ENCODE results near the gene MICAL1. TPM values are rescaled to one million over a fixed set of nuclear protein-coding genes. Genes with fewer than 3 reads are reported as not detected.

Gene MICAL1
- total and polyA plus RNA-seq, 8 donors = 13.8 to 205 (median 38.5) TPM

DNA sequence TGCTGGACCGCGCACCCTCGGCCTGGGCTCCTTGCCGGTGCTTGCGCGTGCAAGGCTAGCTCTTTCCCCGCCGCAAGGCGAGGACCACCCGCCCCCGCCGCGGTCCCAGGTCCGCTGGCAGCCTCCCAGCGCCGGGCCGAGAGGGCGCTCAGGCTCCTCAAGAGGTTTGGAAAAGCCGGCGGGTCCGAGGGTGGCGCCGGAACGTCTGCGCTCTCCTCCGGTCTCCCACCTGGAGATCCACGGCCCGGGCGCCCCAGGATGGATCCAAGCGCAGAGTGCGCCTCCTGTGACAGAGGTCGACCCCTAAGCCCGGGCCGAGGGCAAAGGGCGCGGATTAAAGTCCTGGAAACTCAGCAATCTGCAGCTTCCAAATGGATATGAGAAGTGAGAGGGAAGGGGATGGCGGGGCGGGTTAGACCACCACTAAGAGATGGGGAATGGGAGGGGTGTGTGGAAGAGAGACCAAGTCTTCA, 575 bp upstream of the MICAL1 start:
- peak in 1 of 2 donors; percentile 44 for DNase-seq
- H3K9me3 ChIP-seq = no peaks in the 10 kb centered on the region
- peaks cover 10 to 23% (median 20%) of the 10 kb centered on the region in 4 donors for H3K36me3 ChIP-seq
- intact Hi-C loops (cut with DNase I; ENCODE audit: low total_unique reads) = no loop called here
- H3K4me1 ChIP-seq = peaks cover 37 to 76% (median 41%) of the 10 kb centered on the region in 4 donors
- H3K27me3 ChIP-seq = no peaks in the 10 kb centered on the region
- 6 to 15% (median 9%) methylated on average over 23 to 38 of the region's 38 CpGs for WGBS, 5 donors
- TF ChIP-seq POLR2A (IDR thresholded peaks at IDR 0.05) (no peak), POLR2AphosphoS5 (IDR thresholded peaks at IDR 0.05) (peak in 1 of 3 donors; percentile 10)
- peak overlapping the region; percentile 65 to 71 (median 66) for H3K4me3 ChIP-seq
- H3K27ac ChIP-seq = peak overlapping the region; percentile 85 to 92 (median 88)

DNA sequence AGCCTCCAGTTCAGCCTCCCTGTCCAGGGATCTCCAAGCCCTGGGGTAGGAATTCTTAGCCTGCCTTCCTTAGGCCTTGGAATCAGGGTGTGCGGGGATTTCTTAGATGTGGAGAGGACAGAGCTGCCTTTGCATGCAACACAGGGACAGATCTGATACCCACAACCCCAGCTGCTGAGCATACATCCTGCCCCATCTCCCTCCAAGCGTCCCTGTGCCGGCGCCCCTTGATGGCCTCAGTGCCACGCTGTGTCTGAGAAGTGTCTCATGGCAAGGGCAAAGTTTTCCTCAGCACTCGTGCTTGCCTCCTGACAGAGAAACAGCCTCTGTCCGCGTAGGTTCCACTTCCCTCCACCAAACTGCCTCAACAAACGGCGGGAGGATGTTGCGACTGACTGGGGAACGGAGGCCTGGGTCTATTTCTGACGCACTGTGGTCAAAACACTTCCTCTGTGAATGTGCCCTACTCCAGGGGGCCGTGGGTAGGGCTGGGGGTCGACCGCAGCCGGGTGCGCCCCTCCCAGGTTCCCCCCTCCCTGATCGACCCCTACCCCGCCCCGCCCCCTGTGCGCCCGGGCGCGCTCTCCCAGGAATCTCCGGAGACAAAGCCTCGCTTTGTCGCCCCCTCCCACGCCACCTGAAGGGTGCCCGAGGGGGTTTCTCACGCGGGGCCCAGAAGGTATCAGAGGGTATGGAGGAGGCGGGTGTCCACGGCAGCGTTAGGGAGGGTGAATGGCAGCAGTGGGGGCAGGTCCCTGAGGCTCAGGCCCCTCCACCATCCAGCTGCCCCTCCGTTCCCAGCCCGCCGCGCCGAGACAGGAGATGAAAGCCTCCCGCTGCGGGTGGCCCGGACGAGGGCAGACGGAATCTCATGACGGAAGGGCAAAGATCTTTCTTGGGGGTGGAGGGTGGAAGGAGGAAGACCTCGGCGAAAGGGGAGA, 806 bp downstream of the MICAL1 start:
- Histone ChIP-seq H3K36me3 (peaks cover 10 to 23% (median 16%) of the 10 kb centered on the region in 4 donors), H3K4me1 (peaks cover 30 to 65% (median 37%) of the 10 kb centered on the region in 4 donors), H3K4me3 (peak overlapping the region; percentile 65 to 71 (median 66)), H3K9me3 (no peaks in the 10 kb centered on the region), H3K27me3 (no peaks in the 10 kb centered on the region), H3K27ac (peak overlapping the region; percentile 82 to 89 (median 86))
- intact Hi-C loops (cut with DNase I; ENCODE audit: low total_unique reads) = no loop called here
- DNase-seq = peak; percentile 58 to 82
- no peak for TF ChIP-seq POLR2A (IDR thresholded peaks at IDR 0.05)
- peak in 2 of 3 donors; percentile 34 to 62 for TF ChIP-seq POLR2AphosphoS5 (IDR thresholded peaks at IDR 0.05)
- TF ChIP-seq EP300 (IDR thresholded peaks at IDR 0.05) = no peak
- TF ChIP-seq, protein P1, sequence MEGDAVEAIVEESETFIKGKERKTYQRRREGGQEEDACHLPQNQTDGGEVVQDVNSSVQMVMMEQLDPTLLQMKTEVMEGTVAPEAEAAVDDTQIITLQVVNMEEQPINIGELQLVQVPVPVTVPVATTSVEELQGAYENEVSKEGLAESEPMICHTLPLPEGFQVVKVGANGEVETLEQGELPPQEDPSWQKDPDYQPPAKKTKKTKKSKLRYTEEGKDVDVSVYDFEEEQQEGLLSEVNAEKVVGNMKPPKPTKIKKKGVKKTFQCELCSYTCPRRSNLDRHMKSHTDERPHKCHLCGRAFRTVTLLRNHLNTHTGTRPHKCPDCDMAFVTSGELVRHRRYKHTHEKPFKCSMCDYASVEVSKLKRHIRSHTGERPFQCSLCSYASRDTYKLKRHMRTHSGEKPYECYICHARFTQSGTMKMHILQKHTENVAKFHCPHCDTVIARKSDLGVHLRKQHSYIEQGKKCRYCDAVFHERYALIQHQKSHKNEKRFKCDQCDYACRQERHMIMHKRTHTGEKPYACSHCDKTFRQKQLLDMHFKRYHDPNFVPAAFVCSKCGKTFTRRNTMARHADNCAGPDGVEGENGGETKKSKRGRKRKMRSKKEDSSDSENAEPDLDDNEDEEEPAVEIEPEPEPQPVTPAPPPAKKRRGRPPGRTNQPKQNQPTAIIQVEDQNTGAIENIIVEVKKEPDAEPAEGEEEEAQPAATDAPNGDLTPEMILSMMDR (IDR thresholded peaks at IDR 0.05) = no peak
- WGBS, 5 donors = 6 to 12% (median 9%) methylated on average over 39 to 48 of the region's 48 CpGs

DNA sequence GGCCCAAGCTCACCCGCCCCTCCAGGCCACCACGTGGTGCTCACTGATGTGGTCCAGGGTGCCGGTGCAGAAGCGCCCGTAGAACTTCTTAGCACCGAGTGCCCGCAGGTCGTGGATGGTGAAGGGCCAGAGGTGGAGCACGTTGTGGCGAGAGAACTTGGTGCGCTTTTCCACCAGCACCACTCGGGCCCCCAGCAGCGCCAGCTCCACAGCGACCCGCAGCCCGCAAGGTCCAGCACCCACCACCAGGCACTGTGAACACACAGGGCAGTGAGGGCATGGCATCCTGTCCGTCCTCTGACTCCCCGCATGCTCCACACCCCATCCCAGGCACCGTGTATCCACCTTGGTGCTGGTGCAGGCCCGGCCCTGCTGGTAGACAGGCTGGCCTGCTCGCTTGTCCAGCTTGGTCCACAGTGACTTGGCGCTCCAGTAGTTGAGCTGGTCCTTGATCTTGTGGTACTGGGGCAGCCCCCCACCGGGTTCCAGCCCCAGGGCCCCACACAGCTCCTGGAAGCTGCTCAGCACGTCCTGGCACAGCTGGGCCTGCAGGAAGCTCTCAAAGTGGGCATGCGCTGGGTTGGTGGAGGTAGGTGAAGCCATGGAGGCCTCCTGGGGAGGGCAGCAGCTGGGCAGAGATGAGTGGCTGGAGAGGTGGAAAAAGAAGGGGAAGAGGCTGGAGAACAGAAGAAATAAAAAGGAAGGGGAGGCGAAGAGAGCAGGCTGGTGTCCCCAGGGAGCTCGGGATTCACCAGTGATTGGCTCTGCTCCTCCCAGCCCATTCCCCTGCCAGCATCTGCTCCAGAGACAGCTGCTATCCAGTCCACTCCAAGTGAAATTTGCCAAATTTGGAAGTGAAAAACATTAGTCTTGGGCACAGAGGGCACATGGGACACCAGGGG, 1.7 kb downstream of the MICAL1 start:
- Histone ChIP-seq H3K36me3 (peaks cover 10 to 24% (median 16%) of the 10 kb centered on the region in 4 donors), H3K4me3 (peak overlapping the region in 3 of 4 donors; percentile 65 to 71 (median 65)), H3K9me3 (no peaks in the 10 kb centered on the region), H3K27ac (peak overlapping the region in 4 of 5 donors; percentile 85 to 89 (median 87)), H3K27me3 (no peaks in the 10 kb centered on the region), H3K4me1 (peaks cover 30 to 57% (median 37%) of the 10 kb centered on the region in 4 donors)
- intact Hi-C loops (cut with DNase I; ENCODE audit: low total_unique reads) = no loop called here
- 87 to 94% (median 92%) methylated on average over 14 to 27 of the region's 27 CpGs for WGBS, 5 donors
- TF ChIP-seq EP300 (IDR thresholded peaks at IDR 0.05) = no peak
- peak in 1 of 2 donors; percentile 66 for DNase-seq

DNA sequence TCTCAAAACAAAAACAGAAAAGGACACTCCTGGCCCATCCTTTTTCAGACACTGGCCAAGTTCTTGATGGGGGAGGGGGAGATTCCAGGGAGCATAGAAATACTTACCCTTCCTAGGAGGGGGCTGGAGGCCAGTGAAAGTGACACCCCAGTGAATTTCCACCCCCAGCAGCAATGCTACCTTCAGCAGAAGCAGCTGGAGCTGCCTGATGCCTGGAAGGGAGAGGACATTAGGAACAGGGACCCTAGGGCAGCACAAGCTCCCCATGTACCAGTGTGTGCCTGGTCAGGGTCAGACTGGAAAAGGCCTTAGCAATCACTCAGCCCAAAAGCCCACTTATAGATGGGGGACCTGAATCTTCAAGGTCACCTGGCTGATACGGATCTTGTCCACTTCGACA, 2.4 kb downstream of the MICAL1 start:
- no peak for DNase-seq
- WGBS, 5 donors = 86 to 96% (median 90%) methylated on average over 2 of the region's 2 CpGs
- Histone ChIP-seq H3K27ac (no peak overlapping the region), H3K4me3 (no peak overlapping the region), H3K27me3 (no peaks in the 10 kb centered on the region), H3K4me1 (peaks cover 30 to 51% (median 34%) of the 10 kb centered on the region in 4 donors), H3K36me3 (peaks cover 10 to 31% (median 16%) of the 10 kb centered on the region in 4 donors), H3K9me3 (no peaks in the 10 kb centered on the region)
- intact Hi-C loops (cut with DNase I; ENCODE audit: low total_unique reads) = no loop called here
- TF ChIP-seq POLR2A (IDR thresholded peaks at IDR 0.05) (no peak), EP300 (IDR thresholded peaks at IDR 0.05) (no peak)

DNA sequence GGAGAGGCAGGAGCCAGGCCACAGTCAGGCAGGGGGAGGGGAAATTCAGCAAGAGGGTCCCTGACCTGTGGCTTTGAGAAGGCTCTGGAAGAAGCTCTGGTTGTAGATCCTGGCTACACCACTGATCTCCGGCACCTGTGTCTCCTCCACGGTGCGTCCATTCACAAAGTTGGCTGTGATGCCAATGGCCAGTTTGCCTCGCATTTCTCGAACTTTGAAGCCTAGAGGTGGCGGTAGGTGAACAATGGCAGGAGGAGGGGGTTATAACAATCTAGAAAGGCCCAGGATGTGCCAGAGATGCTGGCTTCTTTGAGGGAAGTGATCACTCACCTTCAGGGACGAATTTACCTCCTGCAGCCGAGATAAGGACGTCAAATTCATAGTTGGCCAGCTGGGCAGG, 3.4 kb downstream of the MICAL1 start:
- intact Hi-C loops (cut with DNase I; ENCODE audit: low total_unique reads) = no loop called here
- TF ChIP-seq, protein P1 (IDR thresholded peaks at IDR 0.05) = no peak
- TF ChIP-seq EP300 (IDR thresholded peaks at IDR 0.05) = no peak
- TF ChIP-seq POLR2AphosphoS5 (IDR thresholded peaks at IDR 0.05) = no peak
- TF ChIP-seq POLR2A (IDR thresholded peaks at IDR 0.05) = no peak
- Histone ChIP-seq H3K36me3 (peaks cover 11 to 38% (median 18%) of the 10 kb centered on the region in 4 donors), H3K27me3 (no peaks in the 10 kb centered on the region), H3K4me3 (no peak overlapping the region), H3K4me1 (peaks cover 24 to 41% (median 29%) of the 10 kb centered on the region in 4 donors), H3K9me3 (no peaks in the 10 kb centered on the region), H3K27ac (no peak overlapping the region)
- 79 to 93% (median 81%) methylated on average over 9 of the region's 9 CpGs for WGBS, 5 donors
- DNase-seq = no peak

All from stomach (tissue), 9 donors.